Activated effector memory CD4-positive, alpha-beta T cell treated with Interleukin-2 at 50 U/mL for 16 hours (primary cell): ENCODE measurements around the gene INTS13.
"Not testable (repeated sequence)": the region's sequence is repeated elsewhere in the genome, so short reads cannot be mapped to it uniquely, and the experiment has no call there.

ENCODE experiments used
- DNase-seq: peaks from one replicate; pipeline ENCODE4 v3.0.0-alpha.2; 2020

The INTS13 gene, protein sequence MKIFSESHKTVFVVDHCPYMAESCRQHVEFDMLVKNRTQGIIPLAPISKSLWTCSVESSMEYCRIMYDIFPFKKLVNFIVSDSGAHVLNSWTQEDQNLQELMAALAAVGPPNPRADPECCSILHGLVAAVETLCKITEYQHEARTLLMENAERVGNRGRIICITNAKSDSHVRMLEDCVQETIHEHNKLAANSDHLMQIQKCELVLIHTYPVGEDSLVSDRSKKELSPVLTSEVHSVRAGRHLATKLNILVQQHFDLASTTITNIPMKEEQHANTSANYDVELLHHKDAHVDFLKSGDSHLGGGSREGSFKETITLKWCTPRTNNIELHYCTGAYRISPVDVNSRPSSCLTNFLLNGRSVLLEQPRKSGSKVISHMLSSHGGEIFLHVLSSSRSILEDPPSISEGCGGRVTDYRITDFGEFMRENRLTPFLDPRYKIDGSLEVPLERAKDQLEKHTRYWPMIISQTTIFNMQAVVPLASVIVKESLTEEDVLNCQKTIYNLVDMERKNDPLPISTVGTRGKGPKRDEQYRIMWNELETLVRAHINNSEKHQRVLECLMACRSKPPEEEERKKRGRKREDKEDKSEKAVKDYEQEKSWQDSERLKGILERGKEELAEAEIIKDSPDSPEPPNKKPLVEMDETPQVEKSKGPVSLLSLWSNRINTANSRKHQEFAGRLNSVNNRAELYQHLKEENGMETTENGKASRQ

DNA sequence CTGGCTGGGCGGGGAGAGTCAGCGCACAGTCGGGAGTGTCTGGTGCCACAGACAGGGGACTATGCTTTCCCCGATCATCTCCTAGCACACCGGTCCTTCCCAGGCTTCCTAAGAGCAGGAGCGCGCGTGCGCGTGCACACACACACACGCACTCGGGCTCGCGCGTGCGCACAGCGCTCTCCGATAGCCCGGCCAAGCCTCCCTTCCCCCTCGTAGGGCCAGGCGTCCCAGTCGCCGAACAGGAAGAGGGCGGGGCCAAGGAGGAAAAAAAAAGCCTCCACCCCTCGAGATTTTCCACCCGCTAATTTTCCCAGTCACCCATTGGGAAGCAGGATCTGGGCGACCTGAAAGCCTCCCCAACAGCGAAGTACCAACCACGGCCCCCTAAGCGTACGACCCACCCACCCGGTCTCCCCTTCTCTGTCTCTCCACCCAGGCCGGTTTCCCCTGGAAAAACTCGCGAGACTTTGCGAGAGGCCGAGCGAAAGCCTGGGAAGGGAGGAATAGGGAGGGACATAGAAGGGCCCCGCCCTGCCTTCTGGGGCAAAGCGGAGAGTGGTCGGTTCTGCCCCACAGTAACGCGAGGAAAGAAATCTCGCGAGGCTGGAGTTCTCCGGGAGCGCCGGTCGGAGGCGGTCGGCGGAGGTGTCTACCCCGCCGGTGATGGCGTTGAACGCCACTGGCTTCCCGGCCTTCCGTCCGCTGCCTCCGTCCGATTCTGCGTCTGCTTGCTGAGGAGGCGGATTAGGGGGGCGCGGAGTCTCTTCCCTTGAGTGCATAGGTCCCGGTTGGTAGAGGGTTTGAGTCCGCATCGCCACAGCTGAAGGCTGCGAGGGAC is at the start of gene INTS13, which contains the start of gene FGFR1OP2:
Gene INTS13, minus strand, starts transcription at position 119 of the 838 bp plus-strand sequence. CDS start 1,178 bp downstream, outside the sequence.
Gene FGFR1OP2, plus strand, starts transcription at position 608 of the 838 bp plus-strand sequence. CDS start 15,689 bp downstream, outside the sequence.
- DNase-seq: peak; percentile 92

GRCh38 chr12:26982866-26983265 is 45.1 kb upstream of the INTS13 start:
- DNase-seq: no peak

DNA sequence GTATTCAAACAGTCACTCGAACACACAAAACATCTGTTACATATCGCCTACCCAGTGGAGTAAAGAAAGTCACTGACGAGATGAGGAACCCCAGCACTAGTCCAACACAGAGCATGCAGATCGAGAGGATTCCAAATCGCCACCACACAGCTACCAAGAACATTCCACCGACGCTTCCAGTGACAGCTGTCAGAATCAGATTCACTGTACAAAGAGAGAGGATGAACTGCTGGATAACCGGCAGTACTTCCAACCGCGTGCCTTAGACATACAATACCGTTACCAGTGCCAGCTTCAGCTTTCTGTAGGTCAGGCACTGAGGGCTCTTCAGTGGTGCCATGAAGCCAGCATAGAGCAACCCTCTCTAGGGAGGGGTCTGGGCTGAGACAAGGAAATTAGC is 42.0 kb upstream of the INTS13 start:
- no peak for DNase-seq

- DNase-seq: no peak
Measured at GRCh38 chr12:26978801-26979200, 41.0 kb upstream of the INTS13 start.

GRCh38 chr12:26976687-26977086 is 38.9 kb upstream of the INTS13 start:
- no peak for DNase-seq

GRCh38 chr12:26971963-26972362 is 34.2 kb upstream of the INTS13 start:
- DNase-seq: peak; percentile 29

DNA sequence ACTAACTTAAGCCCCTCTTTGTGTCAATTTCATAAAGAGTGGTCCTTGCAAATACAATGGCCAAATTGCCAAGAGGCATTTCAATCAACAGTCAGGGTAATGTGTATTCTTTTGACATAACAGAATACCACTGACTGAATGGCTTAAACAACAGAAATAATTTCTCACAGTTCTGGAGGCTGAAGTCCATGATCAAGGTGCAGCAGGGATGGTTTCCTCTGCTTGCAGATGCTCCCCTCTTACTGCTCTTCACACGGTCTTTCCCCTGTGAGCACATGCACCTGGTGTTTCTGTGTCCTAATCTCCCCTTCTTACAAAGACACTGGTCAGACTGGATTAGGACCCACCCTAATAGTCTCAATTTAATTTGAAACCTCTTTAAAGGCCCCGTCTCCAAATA is 32.4 kb upstream of the INTS13 start:
- DNase-seq: no peak

GRCh38 chr12:26966842-26967241 is 29.1 kb upstream of the INTS13 start:
- DNase-seq: no peak

- DNase-seq: no peak
Measured at GRCh38 chr12:26963413-26963812, 25.6 kb upstream of the INTS13 start.

DNA sequence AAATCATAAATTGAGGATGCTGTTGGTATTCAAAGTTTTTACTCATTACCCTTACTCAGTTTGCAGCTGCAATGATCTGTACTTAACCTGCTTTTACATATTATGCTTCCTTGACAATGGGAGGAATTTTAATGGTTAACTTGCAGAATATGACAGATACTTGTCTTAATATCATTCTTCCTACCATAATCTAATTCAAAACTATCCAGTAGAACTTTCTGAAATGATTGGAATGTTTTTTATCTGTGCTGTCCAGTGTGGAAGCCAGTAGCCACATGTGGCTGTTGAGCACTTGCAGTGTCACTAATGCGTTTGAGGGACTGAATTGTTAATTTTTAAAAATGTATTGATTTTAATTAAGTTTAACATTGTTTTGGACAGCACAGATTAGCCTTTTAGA is 24.0 kb upstream of the INTS13 start:
- no peak for DNase-seq

GRCh38 chr12:26961391-26961790 is 23.6 kb upstream of the INTS13 start:
- DNase-seq: not testable (repeated sequence)

DNA sequence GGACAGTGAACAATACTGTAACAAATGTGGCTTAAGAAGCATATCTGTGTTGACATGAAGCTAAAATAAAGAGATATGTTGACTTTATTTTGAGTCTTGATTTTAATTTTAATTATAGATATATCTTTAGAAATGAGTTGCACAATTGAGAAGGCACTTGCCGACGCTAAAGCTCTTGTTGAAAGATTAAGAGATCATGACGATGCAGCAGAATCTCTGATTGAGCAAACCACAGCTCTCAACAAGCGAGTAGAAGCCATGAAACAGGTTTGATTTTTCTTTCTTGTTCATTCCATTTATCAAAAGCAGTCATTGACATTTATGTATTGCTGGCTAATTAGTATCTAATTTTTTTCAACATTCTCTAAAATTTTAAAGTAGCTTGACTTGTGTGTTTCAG is 16.2 kb upstream of the INTS13 start:
- no peak for DNase-seq

DNA sequence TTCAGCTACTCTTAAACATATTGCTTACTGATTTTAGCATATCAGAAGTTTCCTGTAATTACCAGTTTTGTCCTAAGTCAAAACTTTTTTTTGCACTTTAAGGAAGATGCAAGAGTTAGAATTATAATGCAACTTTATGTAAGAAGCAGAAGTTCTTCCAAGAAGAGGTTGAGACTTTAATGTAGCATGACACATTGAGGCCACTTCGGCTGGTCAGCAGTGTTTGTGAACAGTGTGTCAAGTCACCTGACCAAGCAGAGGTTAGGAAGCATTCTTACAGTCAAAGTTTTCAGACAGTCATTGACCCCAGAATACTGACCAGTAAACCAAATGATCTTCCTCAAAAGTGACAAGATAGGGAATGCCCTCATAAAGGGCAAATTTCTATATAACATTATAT is 15.7 kb upstream of the INTS13 start:
- no peak for DNase-seq

- no peak for DNase-seq
Measured at GRCh38 chr12:26948309-26948708, 10.5 kb upstream of the INTS13 start.

DNA sequence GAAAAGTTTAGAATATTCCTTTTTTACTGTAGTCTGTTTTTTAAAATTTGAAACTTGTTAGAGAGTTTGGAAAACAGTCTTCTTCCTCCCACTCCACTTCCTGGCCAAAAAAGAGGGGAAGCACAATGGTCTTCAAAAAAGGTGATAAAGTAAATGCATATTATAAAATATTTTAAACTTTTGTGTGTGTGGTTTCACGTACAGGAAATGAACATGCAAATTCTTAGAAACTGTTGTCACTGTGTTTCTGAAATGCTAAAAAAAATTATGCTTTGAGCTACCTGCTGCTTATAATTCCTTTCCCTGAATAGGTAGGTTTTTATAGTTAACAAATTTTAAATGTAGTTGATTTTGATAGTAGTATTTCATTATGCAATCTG is 3.4 kb upstream of the INTS13 start:
- DNase-seq: no peak

DNA sequence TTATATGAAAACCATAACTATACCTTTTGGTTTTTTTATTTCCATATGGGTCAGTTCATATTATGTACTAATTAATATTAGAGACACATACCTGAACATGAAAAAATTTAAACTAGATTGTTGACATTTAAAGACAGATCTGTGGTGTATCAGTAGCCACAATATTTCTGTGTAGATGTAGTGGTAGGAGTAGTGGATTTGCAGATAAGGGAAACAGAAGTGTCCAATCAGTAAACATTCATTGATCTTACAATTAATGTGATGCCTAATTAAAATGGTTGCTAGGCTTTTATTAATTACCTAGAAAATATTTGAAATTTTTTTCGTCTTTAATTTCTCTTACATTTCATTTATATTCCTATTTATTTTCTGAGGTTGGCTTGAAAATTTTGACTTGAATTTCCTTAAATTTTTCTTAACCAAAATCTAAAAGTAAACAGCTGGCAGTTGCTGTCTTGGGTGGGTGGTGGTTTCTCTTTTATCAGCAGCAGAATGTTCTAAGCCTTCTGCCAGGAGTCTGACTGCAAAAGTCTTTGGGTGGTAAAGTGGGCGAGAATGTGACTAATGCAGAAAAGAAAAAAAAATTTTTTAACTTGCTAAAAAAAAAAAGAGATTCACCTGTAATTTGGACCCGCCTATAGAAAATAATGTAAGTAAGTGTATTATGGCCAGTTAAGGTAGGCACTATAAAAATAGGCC is 2.9 kb upstream of the INTS13 start:
- DNase-seq: no peak

- no peak for DNase-seq
Measured at GRCh38 chr12:26939953-26940352, 2.2 kb upstream of the INTS13 start.

GRCh38 chr12:26939192-26939832 is 1.5 kb upstream of the INTS13 start:
- no peak for DNase-seq

DNA sequence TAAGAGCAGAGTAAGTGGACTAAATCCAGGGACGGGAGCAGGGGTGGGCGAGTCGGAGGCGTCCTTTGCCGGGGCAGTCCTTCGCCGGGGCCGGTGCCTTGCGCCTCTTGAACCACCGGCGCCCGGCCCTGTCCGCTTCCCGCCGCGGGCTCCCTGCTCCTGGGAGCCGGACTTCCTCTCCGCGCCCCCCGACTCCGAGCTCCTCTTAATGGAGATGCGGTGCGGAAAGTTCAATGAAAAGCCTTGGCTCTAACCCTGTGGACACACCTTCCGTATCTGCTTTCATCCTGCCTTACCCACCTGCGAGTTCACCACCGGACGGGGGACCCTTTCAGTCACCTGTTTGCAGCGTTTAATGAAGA is 901 bp upstream of the INTS13 start:
- DNase-seq: no peak

DNA sequence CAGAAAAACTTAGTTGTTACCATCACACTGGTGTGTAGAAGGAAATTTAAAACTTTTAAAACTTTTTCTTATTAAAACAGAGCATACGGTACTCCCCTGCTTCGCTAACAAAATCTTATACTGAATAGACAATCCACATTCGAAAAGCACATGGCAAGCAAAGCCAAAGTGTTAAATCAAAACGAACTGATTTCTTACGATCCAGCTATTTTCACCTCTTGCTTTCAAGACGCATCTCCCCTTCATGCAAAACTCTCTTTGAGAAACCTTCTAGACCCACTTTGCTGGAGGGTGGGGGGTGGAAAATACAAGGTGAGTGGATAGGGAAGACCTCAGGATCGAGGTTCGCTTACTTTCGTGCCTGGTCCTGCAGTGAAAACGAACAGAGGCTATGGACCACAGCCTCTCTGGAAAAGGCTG is 328 bp downstream of the INTS13 start:
- no peak for DNase-seq

GRCh38 chr12:26936559-26937442 is 980 bp downstream of the INTS13 start:
- no peak for DNase-seq
